Hepatocyte (in vitro differentiated cells): ENCODE results near the gene WDTC1. TPM values are rescaled to one million over a fixed set of nuclear protein-coding genes. Genes with fewer than 3 reads are reported as not detected.

Experiments
- DNase-seq: peaks from one replicate; pipeline ENCODE4 v3.0.0-alpha.2; 2016; ENCODE audit warnings: low spot score
- H2AFZ ChIP-seq: fragments of 200-600 bp; sonication (generic); 2 replicates; pipeline ENCODE4 v1.6.0; 2016; ENCODE audit warnings: antibody characterized with exemption, mild to moderate bottlenecking
- H3K27ac ChIP-seq: fragments of 200-600 bp; sonication (generic); 2 replicates; pipeline ENCODE4 v1.5.1; 2016; ENCODE audit warnings: mild to moderate bottlenecking
- H3K27me3 ChIP-seq: fragments of 200-600 bp; sonication (generic); 2 replicates; pipeline ENCODE4 v1.6.1; 2016
- H3K36me3 ChIP-seq: fragments of 200-600 bp; sonication (generic); replicated peaks from 2 replicates; pipeline ENCODE4 v1.5.1; 2016; ENCODE audit warnings: low read depth; ENCODE audit not compliant: insufficient read depth
- H3K4me1 ChIP-seq: fragments of 200-600 bp; sonication (generic); 2 replicates; pipeline ENCODE4 v1.5.1; 2016; ENCODE audit warnings: mild to moderate bottlenecking, moderate library complexity; ENCODE audit not compliant: insufficient read depth
- H3K4me2 ChIP-seq: fragments of 200-600 bp; sonication (generic); 2 replicates; pipeline ENCODE4 v1.6.0; 2016
- H3K4me3 ChIP-seq: fragments of 200-600 bp; sonication (generic); 2 replicates; pipeline ENCODE4 v1.5.1; 2016; ENCODE audit warnings: mild to moderate bottlenecking
- H3K79me2 ChIP-seq: fragments of 200-600 bp; sonication (generic); 2 replicates; pipeline ENCODE4 v1.6.0; 2017; ENCODE audit warnings: mild to moderate bottlenecking
- H3K9me2 ChIP-seq: fragments of 200-600 bp; sonication (generic); replicated peaks from 2 replicates; pipeline ENCODE4 v1.6.0; 2017; ENCODE audit warnings: mild to moderate bottlenecking; ENCODE audit not compliant: insufficient read depth
- H3K9me3 ChIP-seq: fragments of 200-600 bp; sonication (generic); 2 replicates; pipeline ENCODE4 v1.5.1; 2016; ENCODE audit warnings: low read depth, mild to moderate bottlenecking
- H4K20me1 ChIP-seq: fragments of 200-600 bp; sonication (generic); 2 replicates; pipeline ENCODE4 v1.6.0; 2016; ENCODE audit warnings: mild to moderate bottlenecking; ENCODE audit not compliant: insufficient read depth, poor library complexity, severe bottlenecking
- EZH2 ChIP-seq: fragments of 200-600 bp; sonication (generic); IDR thresholded peaks from 2 replicates; pipeline ENCODE4 v1.6.1; 2016; ENCODE audit warnings: antibody characterized with exemption, mild to moderate bottlenecking, borderline replicate concordance
- EZH2phosphoT487 ChIP-seq: fragments of 200-600 bp; sonication (generic); IDR thresholded peaks from one replicate; pipeline ENCODE4 v1.6.1; 2018; ENCODE audit warnings: antibody characterized with exemption, mild to moderate bottlenecking, low read depth, moderate library complexity; ENCODE audit not compliant: unreplicated experiment, severe bottlenecking
- WGBS: methylation state at CpG from one replicate; pipeline ENCODE4 v1.1.6; 2016; ENCODE audit warnings: low lambda C conversion rate; ENCODE audit errors: missing lambda C conversion rate; 5-methylcytosine and 5-hydroxymethylcytosine counted together
- polyA plus RNA-seq: library from polyadenylated mRNA; unstranded; fragments of >200 nt; fragmentation: Nextera tagmentation; extraction: Ambion mirVana; gene quantifications from 2 replicates; pipeline ENCODE4 v1.2.1, GENCODE V29; 2016
- total RNA-seq: library from RNA; depleted of rRNA; stranded (reverse); fragments of >200 nt; gene quantifications from 2 replicates; pipeline ENCODE4 v1.2.3, GENCODE V29; 2014
- TF ChIP-seq, protein P1 (sequence below): fragments of 200-600 bp; sonication (generic); IDR thresholded peaks from 2 replicates; pipeline ENCODE4 v1.5.1; 2016; ENCODE audit warnings: antibody characterized with exemption, mild to moderate bottlenecking; ENCODE audit not compliant: poor library complexity

WDTC1 gene
- total and polyA plus RNA-seq, 2 experiments from 2014 or later, result 11.0 to 22.8 TPM

DNA sequence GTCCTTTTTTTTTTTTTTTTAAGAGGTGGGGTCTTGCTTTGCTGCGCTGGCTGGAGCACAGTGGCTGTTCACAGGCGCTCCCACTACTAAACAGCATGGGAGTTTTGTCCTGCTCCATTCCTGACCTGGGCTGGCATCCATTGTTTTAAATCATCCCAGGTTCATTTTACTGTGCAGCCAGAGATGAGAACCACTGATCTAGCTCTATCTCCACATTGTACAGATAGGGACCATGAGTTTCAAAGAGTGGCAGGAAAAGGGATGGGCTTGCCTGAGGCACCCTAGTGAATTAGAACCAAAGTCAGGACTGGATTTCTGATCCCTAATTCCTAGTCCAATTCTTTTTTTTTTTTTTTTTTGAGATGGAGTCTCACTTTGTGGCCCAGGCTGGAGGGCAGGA, 80.3 kb downstream of the WDTC1 start:
- TF ChIP-seq EZH2 (no peak), EZH2phosphoT487 (no peak)
- TF ChIP-seq, protein P1, sequence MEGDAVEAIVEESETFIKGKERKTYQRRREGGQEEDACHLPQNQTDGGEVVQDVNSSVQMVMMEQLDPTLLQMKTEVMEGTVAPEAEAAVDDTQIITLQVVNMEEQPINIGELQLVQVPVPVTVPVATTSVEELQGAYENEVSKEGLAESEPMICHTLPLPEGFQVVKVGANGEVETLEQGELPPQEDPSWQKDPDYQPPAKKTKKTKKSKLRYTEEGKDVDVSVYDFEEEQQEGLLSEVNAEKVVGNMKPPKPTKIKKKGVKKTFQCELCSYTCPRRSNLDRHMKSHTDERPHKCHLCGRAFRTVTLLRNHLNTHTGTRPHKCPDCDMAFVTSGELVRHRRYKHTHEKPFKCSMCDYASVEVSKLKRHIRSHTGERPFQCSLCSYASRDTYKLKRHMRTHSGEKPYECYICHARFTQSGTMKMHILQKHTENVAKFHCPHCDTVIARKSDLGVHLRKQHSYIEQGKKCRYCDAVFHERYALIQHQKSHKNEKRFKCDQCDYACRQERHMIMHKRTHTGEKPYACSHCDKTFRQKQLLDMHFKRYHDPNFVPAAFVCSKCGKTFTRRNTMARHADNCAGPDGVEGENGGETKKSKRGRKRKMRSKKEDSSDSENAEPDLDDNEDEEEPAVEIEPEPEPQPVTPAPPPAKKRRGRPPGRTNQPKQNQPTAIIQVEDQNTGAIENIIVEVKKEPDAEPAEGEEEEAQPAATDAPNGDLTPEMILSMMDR, result no peak
- Histone ChIP-seq H2AFZ (no peak overlapping the region), H3K27me3 (no peaks in the 10 kb centered on the region), H3K9me2 (no peaks in the 10 kb centered on the region), H3K27ac (no peak overlapping the region), H3K4me3 (no peak overlapping the region), H3K79me2 (no peaks in the 10 kb centered on the region), H3K36me3 (no peaks in the 10 kb centered on the region), H3K4me2 (no peak overlapping the region), H3K4me1 (no peaks in the 10 kb centered on the region), H4K20me1 (no peaks in the 10 kb centered on the region), H3K9me3 (no peaks in the 10 kb centered on the region)
- DNase-seq, result no peak
- 85% methylated on average over 2 of the region's 2 CpGs for WGBS

DNA sequence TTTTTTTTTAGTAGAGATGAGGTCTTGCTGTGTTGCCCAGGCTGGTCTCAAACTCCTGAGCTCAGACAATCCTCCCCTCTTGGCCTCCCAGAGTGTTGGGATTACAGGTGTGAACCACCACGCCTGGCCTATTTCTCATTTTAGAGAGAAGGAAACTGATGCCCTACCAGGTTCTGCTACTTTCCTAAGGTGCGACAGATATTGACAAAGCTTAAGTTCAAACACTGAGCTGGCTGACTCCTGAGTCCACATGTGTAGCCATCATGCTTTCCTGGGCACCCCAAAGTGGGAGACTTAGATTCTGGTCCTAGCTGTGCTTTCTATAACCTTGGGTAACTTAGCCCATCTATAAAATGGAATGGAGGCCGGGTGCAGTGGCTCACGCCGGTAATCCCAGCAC, 82.4 kb downstream of the WDTC1 start:
- H3K9me3 ChIP-seq, result no peaks in the 10 kb centered on the region
- no peak overlapping the region for H3K27ac ChIP-seq
- H2AFZ ChIP-seq, result no peak overlapping the region
- H3K9me2 ChIP-seq, result no peaks in the 10 kb centered on the region
- H3K36me3 ChIP-seq, result no peaks in the 10 kb centered on the region
- no peak overlapping the region for H3K4me3 ChIP-seq
- H3K27me3 ChIP-seq, result no peaks in the 10 kb centered on the region
- no peaks in the 10 kb centered on the region for H3K79me2 ChIP-seq
- no peak for DNase-seq
- WGBS, result 81% methylated on average over 5 of the region's 5 CpGs
- H3K4me1 ChIP-seq, result no peaks in the 10 kb centered on the region
- H3K4me2 ChIP-seq, result no peak overlapping the region
- TF ChIP-seq EZH2phosphoT487 (no peak), EZH2 (no peak)
- TF ChIP-seq, protein P1, result no peak
- no peaks in the 10 kb centered on the region for H4K20me1 ChIP-seq

DNA sequence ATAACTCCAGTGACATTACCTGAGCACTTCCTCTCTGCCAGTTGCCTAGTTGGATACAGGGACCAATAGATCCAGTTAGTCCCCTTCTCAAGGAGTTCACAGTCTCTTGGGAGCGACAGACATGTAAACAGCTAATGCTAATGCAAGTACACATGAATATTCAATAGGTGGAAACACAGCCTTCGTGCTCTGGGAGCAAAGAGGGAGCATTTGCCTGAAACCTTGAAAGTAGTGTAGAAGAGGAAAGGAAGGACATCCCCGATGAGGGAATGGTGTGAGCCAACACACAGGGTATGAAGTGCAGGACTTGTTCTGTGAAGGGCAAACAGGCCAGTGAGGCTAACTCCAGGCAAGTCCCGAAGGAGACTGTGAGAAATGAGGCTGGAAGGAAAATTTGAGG, 83.7 kb downstream of the WDTC1 start:
- no peaks in the 10 kb centered on the region for H3K36me3 ChIP-seq
- no peaks in the 10 kb centered on the region for H4K20me1 ChIP-seq
- peak overlapping the region; percentile 77 for H3K27ac ChIP-seq
- WGBS, result 25% methylated on average over 4 of the region's 4 CpGs
- H3K4me1 ChIP-seq, result peaks cover 3% of the 10 kb centered on the region
- no peak overlapping the region for H2AFZ ChIP-seq
- no peak overlapping the region for H3K4me2 ChIP-seq
- H3K27me3 ChIP-seq, result no peaks in the 10 kb centered on the region
- no peak for DNase-seq
- no peaks in the 10 kb centered on the region for H3K9me2 ChIP-seq
- no peaks in the 10 kb centered on the region for H3K9me3 ChIP-seq
- no peak overlapping the region for H3K4me3 ChIP-seq
- TF ChIP-seq EZH2phosphoT487 (no peak), EZH2 (no peak)
- TF ChIP-seq, protein P1, result no peak
- H3K79me2 ChIP-seq, result peaks cover 8% of the 10 kb centered on the region

DNA sequence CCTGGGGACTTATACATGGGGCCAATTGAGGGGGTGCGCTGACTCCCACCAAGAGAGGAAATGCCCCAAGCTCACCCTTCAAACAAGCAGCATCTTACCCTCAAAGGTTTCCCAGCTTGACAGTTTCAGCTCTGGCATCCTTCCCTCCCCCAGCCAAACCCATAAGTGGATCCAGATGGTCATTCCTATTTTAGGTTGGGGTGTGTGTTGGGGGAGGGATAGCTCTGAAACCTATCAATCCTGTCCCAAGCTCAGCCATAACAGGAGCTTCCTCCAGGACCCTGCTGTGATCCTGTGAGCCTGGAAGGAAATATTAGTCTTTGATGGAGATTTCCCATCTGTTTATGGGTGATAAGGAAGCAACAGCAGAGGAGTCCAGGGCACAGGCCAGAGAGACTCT, 84.2 kb downstream of the WDTC1 start:
- H3K4me3 ChIP-seq, result no peak overlapping the region
- H3K4me2 ChIP-seq, result no peak overlapping the region
- H3K79me2 ChIP-seq, result peaks cover 13% of the 10 kb centered on the region
- no peak overlapping the region for H2AFZ ChIP-seq
- DNase-seq, result no peak
- H3K9me2 ChIP-seq, result no peaks in the 10 kb centered on the region
- no peaks in the 10 kb centered on the region for H3K9me3 ChIP-seq
- H3K36me3 ChIP-seq, result no peaks in the 10 kb centered on the region
- TF ChIP-seq, protein P1, result no peak
- TF ChIP-seq EZH2phosphoT487 (no peak), EZH2 (no peak)
- no peaks in the 10 kb centered on the region for H4K20me1 ChIP-seq
- peaks cover 7% of the 10 kb centered on the region for H3K4me1 ChIP-seq
- no peaks in the 10 kb centered on the region for H3K27me3 ChIP-seq
- WGBS, result 60% methylated on average over 1 of the region's 1 CpG
- peak overlapping the region; percentile 77 for H3K27ac ChIP-seq
